Panc1 (cell line): ENCODE results near the gene ANKRA2. TPM values are rescaled to one million over a fixed set of nuclear protein-coding genes. Genes with fewer than 3 reads are reported as not detected.

Source experiments
- ATAC-seq: fragments of 200-7000 bp; cut with Tn5 transposase; 2 replicates; pipeline ENCODE4 v1.9.1; 2020; ENCODE audit warnings: mild to moderate bottlenecking, moderate library complexity
- BruUV-seq: library from RNA; stranded (reverse); fragments of 400-500 nt; replicated peaks from 2 replicates; lab custom pipeline; 2021; lab: Mats Ljungman, UMichigan
- CTCF ChIA-PET: fragments of 300-600 bp; sonication (Branson Sonifier 250); formaldehyde crosslinking; loops from one replicate; lab custom pipeline; 2022; ENCODE audit warnings: antibody characterized with exemption; lab: Charles Lee
- POLR2A ChIA-PET: fragments of 300-600 bp; sonication (Branson Sonifier 250); formaldehyde crosslinking; loops from one replicate; lab custom pipeline; 2022; ENCODE audit warnings: antibody characterized with exemption; lab: Charles Lee
- DNase-seq: peaks from one replicate; pipeline ENCODE4 v3.0.0-alpha.2; 2010; ENCODE audit warnings: low read depth, low spot score
- H3K27ac ChIP-seq: 2 replicates; pipeline ENCODE4 v1.5.1; 2011; ENCODE audit warnings: mild to moderate bottlenecking, low read length, inconsistent platforms
- H3K27me3 ChIP-seq: fragments of 200-500 bp; sonication (Bioruptor generic); 2 replicates; pipeline ENCODE4 v1.6.0; 2014; ENCODE audit warnings: low read length, inconsistent platforms; ENCODE audit not compliant: control insufficient read depth, insufficient read depth
- H3K36me3 ChIP-seq: fragments of 200-500 bp; sonication (Bioruptor generic); 2 replicates; pipeline ENCODE4 v1.5.1; 2014; ENCODE audit warnings: inconsistent platforms, mild to moderate bottlenecking, low read length, moderate library complexity; ENCODE audit not compliant: control insufficient read depth, insufficient read depth
- H3K4me1 ChIP-seq: 2 replicates; pipeline ENCODE4 v1.5.1; 2011; ENCODE audit warnings: inconsistent platforms, mild to moderate bottlenecking, low read length, moderate library complexity; ENCODE audit not compliant: control insufficient read depth, insufficient read depth
- H3K4me3 ChIP-seq, 2 experiments: 2 replicates each; pipeline ENCODE4 v1.5.1; 2011 to 2012; ENCODE audit warnings: low read depth in 2 of 2, low read length in 2 of 2, mild to moderate bottlenecking in 2 of 2, inconsistent platforms in 1 of 2, moderate library complexity in 1 of 2
- H3K9me3 ChIP-seq: fragments of 200-500 bp; sonication (Bioruptor generic); 2 replicates; pipeline ENCODE4 v1.5.1; 2014; ENCODE audit warnings: low read depth, mild to moderate bottlenecking, inconsistent platforms, low read length, moderate library complexity; ENCODE audit not compliant: control insufficient read depth, insufficient read depth
- POLR2AphosphoS5 ChIP-seq: IDR thresholded peaks from 2 replicates; pipeline ENCODE4 v1.6.1; 2012; ENCODE audit warnings: mild to moderate bottlenecking, low read depth, low read length, moderate library complexity
- REST ChIP-seq, 2 experiments: IDR thresholded peaks; 2 replicates each; pipeline ENCODE4 v1.6.1; 2011 to 2012; ENCODE audit warnings: low read depth in 2 of 2, control low read depth in 1 of 2, low read length in 1 of 2, mild to moderate bottlenecking in 1 of 2, moderate library complexity in 1 of 2; ENCODE audit not compliant: insufficient read depth in 1 of 2
- SIN3A ChIP-seq: IDR thresholded peaks from 2 replicates; pipeline ENCODE4 v1.6.1; 2012; ENCODE audit warnings: low read depth, mild to moderate bottlenecking, low read length, moderate library complexity, borderline replicate concordance; ENCODE audit not compliant: insufficient read depth
- TCF7L2 ChIP-seq: IDR thresholded peaks from 2 replicates; pipeline ENCODE4 v1.6.1; 2011; ENCODE audit warnings: mild to moderate bottlenecking, low read depth, low read length, inconsistent platforms
- in situ Hi-C: cut with HindIII; loops from 2 replicates; pipeline ENCODE4 v1.10.0; 2016; ENCODE audit warnings: low sequenced_read_pairs, low pct_unique_long_range_greater_than_20kb
- intact Hi-C: fragments of 100-400 bp; cut with micrococcal nuclease; formaldehyde crosslinking; loops from one replicate; pipeline ENCODE4 v1.10.0; 2022; ENCODE audit not compliant: unreplicated experiment
- total RNA-seq: library from RNA; stranded (reverse); gene quantifications from one replicate; pipeline ENCODE4 v1.2.1, GENCODE V29; 2021; ENCODE audit not compliant: unreplicated experiment
- TF ChIP-seq, protein P1 (sequence below): fragments of 450-650 bp; IDR thresholded peaks from 2 replicates; pipeline ENCODE4 v1.5.1; 2017; ENCODE audit warnings: mild to moderate bottlenecking

Gene ANKRA2
- total RNA-seq, 1 experiment from 2014 or later, result 6.7 TPM

DNA sequence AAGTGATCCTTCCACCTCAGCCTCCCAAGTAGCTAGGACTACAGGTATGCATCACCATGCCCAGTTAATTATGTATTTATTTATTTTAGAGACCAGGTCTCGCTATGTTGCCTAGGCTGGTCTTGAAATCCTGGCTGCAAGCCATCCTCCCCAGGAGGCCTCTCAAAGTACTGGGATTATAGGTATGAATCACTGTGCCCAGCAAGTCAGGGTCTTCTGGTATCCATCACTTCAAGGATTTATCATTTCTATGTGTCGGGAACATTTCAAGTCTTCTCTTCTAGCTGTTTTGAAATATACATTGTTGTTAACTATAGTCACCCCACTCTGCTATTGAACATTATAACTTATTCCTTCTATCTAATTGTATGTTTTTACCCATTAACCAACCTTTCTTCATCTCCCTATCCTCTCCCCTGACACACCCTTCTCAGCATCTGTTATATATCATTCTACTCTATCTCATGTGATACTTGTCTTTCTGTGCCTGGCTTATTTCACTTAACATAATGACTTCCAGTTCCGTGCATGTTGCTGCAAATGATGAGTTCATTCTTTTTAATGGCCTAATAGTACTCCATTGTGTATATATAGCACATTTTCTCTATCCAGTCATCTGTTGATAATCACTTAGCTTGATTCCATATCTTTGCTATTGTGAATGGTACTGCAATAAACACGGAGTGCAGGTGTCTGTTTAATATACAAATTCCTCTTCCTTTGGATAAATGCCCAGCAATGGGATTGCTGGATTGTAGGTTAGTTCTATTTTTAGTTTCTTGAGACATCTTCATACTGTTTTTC lies 26.5 kb upstream of the ANKRA2 start:
- Histone ChIP-seq H3K27ac (no peak overlapping the region), H3K4me3 (no peak overlapping the region), H3K36me3 (no peaks in the 10 kb centered on the region), H3K4me1 (no peaks in the 10 kb centered on the region), H3K27me3 (no peaks in the 10 kb centered on the region), H3K9me3 (no peaks in the 10 kb centered on the region)
- TF ChIP-seq REST (IDR thresholded peaks at IDR 0.05; ENCODE audit: insufficient read depth in 1 of 2, low read depth in 2 of 2, low read length in 1 of 2), result no peak
- TF ChIP-seq SIN3A, result no peak
- TF ChIP-seq, protein P1, sequence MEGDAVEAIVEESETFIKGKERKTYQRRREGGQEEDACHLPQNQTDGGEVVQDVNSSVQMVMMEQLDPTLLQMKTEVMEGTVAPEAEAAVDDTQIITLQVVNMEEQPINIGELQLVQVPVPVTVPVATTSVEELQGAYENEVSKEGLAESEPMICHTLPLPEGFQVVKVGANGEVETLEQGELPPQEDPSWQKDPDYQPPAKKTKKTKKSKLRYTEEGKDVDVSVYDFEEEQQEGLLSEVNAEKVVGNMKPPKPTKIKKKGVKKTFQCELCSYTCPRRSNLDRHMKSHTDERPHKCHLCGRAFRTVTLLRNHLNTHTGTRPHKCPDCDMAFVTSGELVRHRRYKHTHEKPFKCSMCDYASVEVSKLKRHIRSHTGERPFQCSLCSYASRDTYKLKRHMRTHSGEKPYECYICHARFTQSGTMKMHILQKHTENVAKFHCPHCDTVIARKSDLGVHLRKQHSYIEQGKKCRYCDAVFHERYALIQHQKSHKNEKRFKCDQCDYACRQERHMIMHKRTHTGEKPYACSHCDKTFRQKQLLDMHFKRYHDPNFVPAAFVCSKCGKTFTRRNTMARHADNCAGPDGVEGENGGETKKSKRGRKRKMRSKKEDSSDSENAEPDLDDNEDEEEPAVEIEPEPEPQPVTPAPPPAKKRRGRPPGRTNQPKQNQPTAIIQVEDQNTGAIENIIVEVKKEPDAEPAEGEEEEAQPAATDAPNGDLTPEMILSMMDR, result no peak
- no peak for TF ChIP-seq POLR2AphosphoS5
- TF ChIP-seq TCF7L2, result no peak
- BruUV-seq, result no TSS peak
- intact Hi-C loops (loop anchor here (1.0 to 10.0 kb wide), 3 partner anchors 100 to 1053 kb away; partner anchors contain the start of gene ENC1), in situ Hi-C loops (no loop called here)
- ATAC-seq, result peak; percentile 83
- ChIA-PET CTCF (interaction anchor here (0.8 to 2.3 kb wide), 10 partner anchors 18 to 221 kb away, joined by 3 to 25 read pairs (median 5); no protein-coding TSS in a partner anchor), POLR2A (interaction anchor here (0.6 kb wide), 1 partner anchor 31 kb away, joined by 3 read pairs; no protein-coding TSS in a partner anchor)
- DNase-seq, result no peak

DNA sequence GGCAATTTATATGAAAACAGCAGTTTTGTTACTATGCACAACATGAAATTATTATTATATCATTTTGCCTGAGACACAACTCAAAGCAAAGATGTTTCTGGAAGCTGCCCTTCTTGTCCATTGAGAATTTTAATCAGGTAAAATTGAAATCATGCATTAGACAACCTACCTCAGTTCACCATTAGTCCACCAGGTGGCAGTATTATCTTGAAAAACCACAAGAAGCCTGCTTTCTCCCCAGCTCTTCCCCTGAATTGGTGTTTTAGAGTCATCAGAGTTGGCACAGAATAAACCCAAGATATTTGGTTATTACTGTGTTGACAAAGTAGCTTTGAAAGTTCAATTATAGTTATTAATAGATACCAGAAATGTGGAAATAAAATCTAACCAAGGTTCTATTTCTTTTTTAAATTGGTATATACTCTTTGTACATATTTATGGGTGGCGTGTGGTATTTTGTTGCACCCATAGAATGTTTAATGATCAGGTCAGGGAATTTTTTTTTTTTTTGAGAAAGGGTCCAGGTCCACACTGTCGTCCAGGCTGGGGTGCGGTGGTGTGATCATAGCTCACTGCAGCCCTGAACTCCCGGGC lies 25.8 kb upstream of the ANKRA2 start:
- Histone ChIP-seq H3K27me3 (no peaks in the 10 kb centered on the region), H3K36me3 (no peaks in the 10 kb centered on the region), H3K4me3 (no peak overlapping the region), H3K9me3 (no peaks in the 10 kb centered on the region), H3K4me1 (no peaks in the 10 kb centered on the region), H3K27ac (no peak overlapping the region)
- no peak for TF ChIP-seq POLR2AphosphoS5
- TF ChIP-seq, protein P1, result peak; percentile 76; the same call in 1 of the 2 replicates
- intact Hi-C loops, result loop anchor here (1.0 to 10.0 kb wide), 3 partner anchors 101 to 1054 kb away; partner anchors contain the start of gene ENC1
- ChIA-PET CTCF (interaction anchor here (0.6 to 2.3 kb wide), 13 partner anchors 17 to 272 kb away, joined by 3 to 25 read pairs (median 4); no protein-coding TSS in a partner anchor), POLR2A (interaction anchor here (0.6 kb wide), 1 partner anchor 32 kb away, joined by 3 read pairs; no protein-coding TSS in a partner anchor)
- peak; percentile 83 for DNase-seq
- in situ Hi-C loops, result no loop called here
- peak; percentile 85 for ATAC-seq
- BruUV-seq, result no TSS peak
